ENCODE results near the gene MTSS2.

- TF ChIP-seq CTCF (conservative IDR thresholded peaks at IDR 0.05; ENCODE audit: low read depth in 2 of 2) (no peak), EZH2phosphoT487 (IDR thresholded peaks at IDR 0.05; ENCODE audit: unreplicated experiment) (no peak), JUNB (IDR thresholded peaks at IDR 0.05; ENCODE audit: unreplicated experiment) (no peak), EZH2 (IDR thresholded peaks at IDR 0.05; ENCODE audit: low read depth, unreplicated experiment) (no peak), POLR2AphosphoS5 (IDR thresholded peaks at IDR 0.05; ENCODE audit: low read depth) (no peak)
- TF ChIP-seq, protein P1, sequence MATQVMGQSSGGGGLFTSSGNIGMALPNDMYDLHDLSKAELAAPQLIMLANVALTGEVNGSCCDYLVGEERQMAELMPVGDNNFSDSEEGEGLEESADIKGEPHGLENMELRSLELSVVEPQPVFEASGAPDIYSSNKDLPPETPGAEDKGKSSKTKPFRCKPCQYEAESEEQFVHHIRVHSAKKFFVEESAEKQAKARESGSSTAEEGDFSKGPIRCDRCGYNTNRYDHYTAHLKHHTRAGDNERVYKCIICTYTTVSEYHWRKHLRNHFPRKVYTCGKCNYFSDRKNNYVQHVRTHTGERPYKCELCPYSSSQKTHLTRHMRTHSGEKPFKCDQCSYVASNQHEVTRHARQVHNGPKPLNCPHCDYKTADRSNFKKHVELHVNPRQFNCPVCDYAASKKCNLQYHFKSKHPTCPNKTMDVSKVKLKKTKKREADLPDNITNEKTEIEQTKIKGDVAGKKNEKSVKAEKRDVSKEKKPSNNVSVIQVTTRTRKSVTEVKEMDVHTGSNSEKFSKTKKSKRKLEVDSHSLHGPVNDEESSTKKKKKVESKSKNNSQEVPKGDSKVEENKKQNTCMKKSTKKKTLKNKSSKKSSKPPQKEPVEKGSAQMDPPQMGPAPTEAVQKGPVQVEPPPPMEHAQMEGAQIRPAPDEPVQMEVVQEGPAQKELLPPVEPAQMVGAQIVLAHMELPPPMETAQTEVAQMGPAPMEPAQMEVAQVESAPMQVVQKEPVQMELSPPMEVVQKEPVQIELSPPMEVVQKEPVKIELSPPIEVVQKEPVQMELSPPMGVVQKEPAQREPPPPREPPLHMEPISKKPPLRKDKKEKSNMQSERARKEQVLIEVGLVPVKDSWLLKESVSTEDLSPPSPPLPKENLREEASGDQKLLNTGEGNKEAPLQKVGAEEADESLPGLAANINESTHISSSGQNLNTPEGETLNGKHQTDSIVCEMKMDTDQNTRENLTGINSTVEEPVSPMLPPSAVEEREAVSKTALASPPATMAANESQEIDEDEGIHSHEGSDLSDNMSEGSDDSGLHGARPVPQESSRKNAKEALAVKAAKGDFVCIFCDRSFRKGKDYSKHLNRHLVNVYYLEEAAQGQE (IDR thresholded peaks at IDR 0.05; ENCODE audit: unreplicated experiment), result no peak
These were observed 20.6 kb downstream of the MTSS2 start for GRCh38 chr16:70665113-70665694.

Measured in GM23338 (cell line).